Measurements from ENCODE around the gene FBXO42.
"Not testable (repeated sequence)": the region's sequence is repeated elsewhere in the genome, so short reads cannot be mapped to it uniquely, and the experiment has no call there.

FBXO42 gene

GRCh38 chr1:16241221-16241708 is 111.0 kb downstream of the FBXO42 start:
- DNase-seq = no peak

- DNase-seq = no peak
These were observed 112.2 kb downstream of the FBXO42 start for GRCh38 chr1:16239972-16240491.

- DNase-seq = no peak
These were observed 114.9 kb downstream of the FBXO42 start for GRCh38 chr1:16237343-16237830.

DNA sequence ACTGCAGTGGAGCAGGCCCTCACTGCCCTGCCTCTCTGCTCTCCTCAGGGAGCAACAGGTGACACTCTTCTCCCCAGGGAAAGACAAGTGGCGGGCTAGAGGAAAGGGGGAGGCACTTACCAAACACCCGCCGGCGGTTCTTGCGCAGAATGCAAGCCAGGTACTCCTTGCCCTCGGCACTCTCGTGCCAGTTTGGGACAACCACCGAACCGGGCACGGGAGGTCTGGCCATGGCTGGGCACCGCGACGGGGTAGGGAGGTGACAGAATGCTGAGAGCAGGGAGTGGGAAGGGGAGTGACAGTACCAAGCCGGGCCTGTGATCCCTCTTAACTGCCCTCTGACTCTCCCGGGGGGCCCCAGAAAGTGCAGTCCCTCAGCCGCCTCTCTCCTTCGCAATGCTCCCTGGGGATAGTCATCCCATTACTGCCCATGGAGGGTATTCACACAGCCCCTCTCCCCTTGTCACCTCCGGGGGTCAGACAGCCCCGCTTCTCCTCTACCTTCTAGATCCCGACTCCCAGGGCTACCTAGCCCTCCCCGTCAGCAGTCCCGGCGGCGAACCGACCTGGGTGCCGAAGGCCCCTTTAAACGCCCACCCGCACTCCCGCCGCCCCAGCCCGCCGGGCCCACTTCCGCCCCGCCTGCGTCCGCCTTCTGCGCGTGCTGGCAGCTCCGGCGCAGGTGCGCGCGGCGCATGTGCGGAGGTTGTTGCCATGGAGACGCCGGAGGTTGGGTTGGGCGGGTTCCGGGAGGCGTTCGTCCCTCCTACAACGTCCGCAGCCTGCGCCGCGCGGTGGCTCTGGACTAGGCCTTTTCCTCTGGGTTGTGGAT is 115.6 kb downstream of the FBXO42 start, which contains the start of gene CPLANE2:
CPLANE2 (minus strand) TSS at position 673 of the 832 bp plus-strand sequence; CDS start at position 232, 441 bp downstream.
- peak; percentile 92 for DNase-seq

GRCh38 chr1:16235944-16236510 is 116.3 kb downstream of the FBXO42 start:
- DNase-seq = peak; percentile 46

DNA sequence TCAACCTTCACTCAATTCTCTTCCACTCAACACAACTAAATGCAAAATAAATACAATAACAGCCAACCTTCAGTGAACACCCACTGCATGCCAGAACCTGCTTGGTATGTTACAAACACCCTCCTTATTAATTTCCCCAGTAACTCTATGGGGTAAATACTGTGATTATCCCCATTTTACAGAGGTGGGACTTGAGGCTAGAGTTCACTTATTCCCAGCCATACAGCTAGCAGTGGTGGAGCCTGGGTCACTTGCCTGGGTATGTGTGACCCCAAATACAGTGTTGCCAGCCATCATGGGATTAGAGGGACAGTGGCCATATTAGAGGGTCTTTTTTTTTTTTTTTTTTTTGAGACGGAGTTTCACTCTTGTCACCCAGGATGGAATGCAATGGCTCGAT is 116.9 kb downstream of the FBXO42 start:
- no peak for DNase-seq

- DNase-seq = no peak
These were observed 118.8 kb downstream of the FBXO42 start for GRCh38 chr1:16233431-16233830.

GRCh38 chr1:16232316-16232710 is 120.0 kb downstream of the FBXO42 start:
- DNase-seq = no peak

- no peak for DNase-seq
These were observed 120.7 kb downstream of the FBXO42 start for GRCh38 chr1:16231331-16232315.

- no peak for DNase-seq
These were observed 121.5 kb downstream of the FBXO42 start for GRCh38 chr1:16230744-16231143.

DNA sequence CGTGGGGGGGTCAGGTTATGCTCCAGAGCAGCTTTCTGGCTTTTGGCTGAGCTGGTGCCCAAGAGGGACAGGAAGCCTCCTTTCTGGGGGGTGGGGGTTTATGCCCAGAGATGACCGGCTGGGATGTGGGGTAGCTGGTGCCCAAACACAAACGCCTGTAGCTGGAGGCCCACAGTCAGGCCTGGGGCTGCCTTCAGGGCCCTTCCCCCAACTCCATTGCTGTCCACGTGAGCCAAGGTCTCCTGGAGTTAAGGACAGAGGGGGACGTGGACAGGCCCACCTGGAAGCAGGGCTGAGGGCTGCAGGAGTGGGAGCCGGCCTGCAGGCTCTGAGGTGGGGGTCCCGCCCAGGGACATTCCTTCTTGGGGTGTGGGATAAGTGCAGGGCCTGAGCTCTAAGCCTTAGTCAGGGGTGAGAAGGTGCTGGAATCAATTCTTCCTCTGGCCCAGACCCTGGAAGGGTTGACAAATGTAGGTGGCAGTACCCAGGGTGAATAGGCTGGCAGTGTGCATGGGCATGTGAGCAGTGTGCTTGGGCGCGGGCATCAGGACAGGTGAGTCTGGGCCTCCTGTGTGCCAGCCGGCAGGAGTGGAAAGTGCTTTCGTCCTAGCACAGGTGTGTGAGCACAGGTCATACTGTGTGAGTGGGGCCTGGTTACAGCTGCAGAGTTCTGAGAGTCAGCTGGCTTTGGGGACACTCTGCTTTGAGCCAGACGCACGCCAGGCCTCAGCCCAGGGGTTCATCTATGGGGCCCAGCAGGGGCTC is 122.1 kb downstream of the FBXO42 start:
- no peak for DNase-seq

GRCh38 chr1:16226490-16227179 is 125.6 kb downstream of the FBXO42 start:
- no peak for DNase-seq

DNA sequence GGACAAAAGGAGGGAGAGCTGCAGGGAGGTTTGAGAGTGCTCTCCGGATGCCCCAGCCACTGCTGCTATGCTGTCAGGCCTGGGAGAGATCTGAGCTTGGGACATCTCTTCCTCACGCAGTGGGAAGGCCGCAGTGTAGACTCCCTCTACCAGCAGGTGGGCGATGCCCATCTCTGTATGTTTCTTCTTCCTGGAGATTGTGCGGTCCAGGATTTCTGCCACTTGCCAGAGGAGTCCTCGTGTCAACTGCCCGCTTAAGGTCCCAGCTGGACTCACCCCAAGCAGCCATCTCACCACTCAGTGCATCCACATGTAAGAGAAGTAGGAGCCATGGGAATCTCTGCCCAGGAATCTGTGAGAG is 126.2 kb downstream of the FBXO42 start:
- no peak for DNase-seq

- no peak for DNase-seq
These were observed 127.8 kb downstream of the FBXO42 start for GRCh38 chr1:16224472-16224871.

GRCh38 chr1:16222716-16223115 is 129.6 kb downstream of the FBXO42 start:
- DNase-seq = not testable (repeated sequence)

GRCh38 chr1:16221499-16221898 is 130.8 kb downstream of the FBXO42 start:
- no peak for DNase-seq

- no peak for DNase-seq
These were observed 132.2 kb downstream of the FBXO42 start for GRCh38 chr1:16219968-16220500.

DNA sequence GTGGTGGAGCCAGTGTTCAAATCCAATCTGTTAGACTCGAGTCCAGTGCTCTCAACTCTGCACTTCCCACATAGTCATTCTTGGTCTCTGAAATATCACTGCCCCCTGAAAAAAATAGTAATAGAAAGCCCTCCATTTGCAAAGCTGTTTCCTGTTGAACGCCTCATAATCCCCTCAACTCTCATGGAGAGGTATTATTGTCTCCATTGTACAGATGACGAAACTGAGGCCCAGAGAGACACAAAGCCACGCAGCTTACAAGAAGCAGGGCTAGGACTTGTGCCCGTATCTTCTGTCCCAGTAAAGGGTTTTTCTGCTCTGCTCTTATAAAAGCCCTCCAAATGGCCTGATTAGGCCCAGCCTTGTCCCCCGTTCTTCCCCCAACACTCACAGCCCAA is 133.6 kb downstream of the FBXO42 start:
- no peak for DNase-seq

- no peak for DNase-seq
These were observed 134.1 kb downstream of the FBXO42 start for GRCh38 chr1:16218014-16218673.

GRCh38 chr1:16217061-16217785 is 135.1 kb downstream of the FBXO42 start:
- peak; percentile 91 for DNase-seq
